HEK293 (cell line): ENCODE results near the gene IFIT2.

Source experiments
- KLF16 ChIP-seq: fragments of 450-650 bp; formaldehyde crosslinking; IDR thresholded peaks from 2 replicates; pipeline ENCODE4 v1.5.1; 2017; ENCODE audit warnings: missing biosample characterization, missing genetic modification characterization
- KLF8 ChIP-seq: fragments of 450-650 bp; formaldehyde crosslinking; IDR thresholded peaks from 2 replicates; pipeline ENCODE4 v1.5.1; 2016; ENCODE audit warnings: missing biosample characterization, missing genetic modification characterization
- YY1 ChIP-seq: fragments of 450-650 bp; formaldehyde crosslinking; IDR thresholded peaks from 2 replicates; pipeline ENCODE4 v1.5.1; 2018; ENCODE audit warnings: missing biosample characterization, missing genetic modification characterization
- ZBTB1 ChIP-seq: fragments of 450-650 bp; formaldehyde crosslinking; IDR thresholded peaks from 2 replicates; pipeline ENCODE4 v1.5.1; 2016; ENCODE audit warnings: missing biosample characterization, missing genetic modification characterization
- ZNF24 ChIP-seq: fragments of 450-650 bp; formaldehyde crosslinking; IDR thresholded peaks from 2 replicates; pipeline ENCODE4 v1.5.1; 2016; ENCODE audit warnings: missing biosample characterization, missing genetic modification characterization
- ZNF433 ChIP-seq: fragments of 450-650 bp; formaldehyde crosslinking; IDR thresholded peaks from 2 replicates; pipeline ENCODE4 v1.5.1; 2016; ENCODE audit warnings: missing biosample characterization, missing genetic modification characterization, low read depth
- ZNF514 ChIP-seq: fragments of 450-650 bp; formaldehyde crosslinking; IDR thresholded peaks from 2 replicates; pipeline ENCODE4 v1.5.1; 2016; ENCODE audit warnings: missing biosample characterization, missing genetic modification characterization
- ZNF521 ChIP-seq: fragments of 450-650 bp; formaldehyde crosslinking; IDR thresholded peaks from 2 replicates; pipeline ENCODE4 v1.5.1; 2017; ENCODE audit warnings: missing biosample characterization, mild to moderate bottlenecking, missing genetic modification characterization
- TF ChIP-seq, protein P1 (sequence below): fragments of 450-650 bp; formaldehyde crosslinking; IDR thresholded peaks from 2 replicates; pipeline ENCODE4 v1.5.1; 2016; ENCODE audit warnings: missing biosample characterization, missing genetic modification characterization
- TF ChIP-seq, protein P2 (sequence below): fragments of 450-650 bp; formaldehyde crosslinking; IDR thresholded peaks from 2 replicates; pipeline ENCODE4 v1.5.1; 2017; ENCODE audit warnings: missing biosample characterization, missing genetic modification characterization
- TF ChIP-seq, protein P3 (sequence below): fragments of 450-650 bp; formaldehyde crosslinking; IDR thresholded peaks from 2 replicates; pipeline ENCODE4 v1.5.1; 2016; ENCODE audit warnings: missing biosample characterization, missing genetic modification characterization
- TF ChIP-seq, protein P4 (sequence below): fragments of 450-650 bp; formaldehyde crosslinking; IDR thresholded peaks from 2 replicates; pipeline ENCODE4 v1.5.1; 2016; ENCODE audit warnings: missing biosample characterization, missing genetic modification characterization
- TF ChIP-seq, protein P5 (sequence below): sonication (generic); formaldehyde crosslinking; IDR thresholded peaks from 2 replicates; pipeline ENCODE4 v1.8.1; 2022; ENCODE audit warnings: mild to moderate bottlenecking, moderate library complexity, missing genetic modification reagents

DNA sequence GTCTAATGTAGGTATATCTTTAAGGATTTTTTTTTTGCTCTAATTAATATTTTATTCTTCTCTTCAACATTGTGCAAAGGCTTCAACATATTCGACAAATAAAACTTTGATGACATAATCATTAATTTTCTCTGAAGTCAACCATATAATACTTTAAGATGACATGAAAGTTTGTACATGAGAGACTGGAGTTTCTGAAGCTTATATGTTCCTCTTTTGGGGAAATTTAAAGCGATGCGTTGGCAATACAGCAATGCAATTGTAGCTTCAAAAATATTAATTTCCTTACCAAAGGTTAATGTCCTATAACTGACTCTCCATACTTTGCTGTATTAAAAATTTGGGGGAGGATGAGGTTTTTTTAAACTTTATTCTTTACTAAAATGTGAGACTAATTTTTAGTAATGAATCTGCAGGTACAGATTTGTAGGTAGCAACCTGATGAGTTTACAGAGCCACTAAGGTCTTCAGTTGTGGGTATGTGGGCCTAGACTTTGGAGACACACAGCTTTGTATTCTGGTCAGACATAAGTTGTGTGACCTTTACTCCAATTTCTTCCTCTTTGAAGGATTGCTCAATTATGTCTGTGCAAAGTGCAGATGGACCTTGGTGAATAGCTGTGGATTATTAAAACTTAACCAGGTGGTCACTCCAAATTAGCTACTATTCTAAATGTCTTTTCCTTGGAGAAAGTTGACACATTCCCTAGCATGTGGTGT, 32.3 kb upstream of the IFIT2 start:
- TF ChIP-seq, protein P1, sequence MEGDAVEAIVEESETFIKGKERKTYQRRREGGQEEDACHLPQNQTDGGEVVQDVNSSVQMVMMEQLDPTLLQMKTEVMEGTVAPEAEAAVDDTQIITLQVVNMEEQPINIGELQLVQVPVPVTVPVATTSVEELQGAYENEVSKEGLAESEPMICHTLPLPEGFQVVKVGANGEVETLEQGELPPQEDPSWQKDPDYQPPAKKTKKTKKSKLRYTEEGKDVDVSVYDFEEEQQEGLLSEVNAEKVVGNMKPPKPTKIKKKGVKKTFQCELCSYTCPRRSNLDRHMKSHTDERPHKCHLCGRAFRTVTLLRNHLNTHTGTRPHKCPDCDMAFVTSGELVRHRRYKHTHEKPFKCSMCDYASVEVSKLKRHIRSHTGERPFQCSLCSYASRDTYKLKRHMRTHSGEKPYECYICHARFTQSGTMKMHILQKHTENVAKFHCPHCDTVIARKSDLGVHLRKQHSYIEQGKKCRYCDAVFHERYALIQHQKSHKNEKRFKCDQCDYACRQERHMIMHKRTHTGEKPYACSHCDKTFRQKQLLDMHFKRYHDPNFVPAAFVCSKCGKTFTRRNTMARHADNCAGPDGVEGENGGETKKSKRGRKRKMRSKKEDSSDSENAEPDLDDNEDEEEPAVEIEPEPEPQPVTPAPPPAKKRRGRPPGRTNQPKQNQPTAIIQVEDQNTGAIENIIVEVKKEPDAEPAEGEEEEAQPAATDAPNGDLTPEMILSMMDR (tag by site-specific recombination): no peak
- TF ChIP-seq, protein P2, sequence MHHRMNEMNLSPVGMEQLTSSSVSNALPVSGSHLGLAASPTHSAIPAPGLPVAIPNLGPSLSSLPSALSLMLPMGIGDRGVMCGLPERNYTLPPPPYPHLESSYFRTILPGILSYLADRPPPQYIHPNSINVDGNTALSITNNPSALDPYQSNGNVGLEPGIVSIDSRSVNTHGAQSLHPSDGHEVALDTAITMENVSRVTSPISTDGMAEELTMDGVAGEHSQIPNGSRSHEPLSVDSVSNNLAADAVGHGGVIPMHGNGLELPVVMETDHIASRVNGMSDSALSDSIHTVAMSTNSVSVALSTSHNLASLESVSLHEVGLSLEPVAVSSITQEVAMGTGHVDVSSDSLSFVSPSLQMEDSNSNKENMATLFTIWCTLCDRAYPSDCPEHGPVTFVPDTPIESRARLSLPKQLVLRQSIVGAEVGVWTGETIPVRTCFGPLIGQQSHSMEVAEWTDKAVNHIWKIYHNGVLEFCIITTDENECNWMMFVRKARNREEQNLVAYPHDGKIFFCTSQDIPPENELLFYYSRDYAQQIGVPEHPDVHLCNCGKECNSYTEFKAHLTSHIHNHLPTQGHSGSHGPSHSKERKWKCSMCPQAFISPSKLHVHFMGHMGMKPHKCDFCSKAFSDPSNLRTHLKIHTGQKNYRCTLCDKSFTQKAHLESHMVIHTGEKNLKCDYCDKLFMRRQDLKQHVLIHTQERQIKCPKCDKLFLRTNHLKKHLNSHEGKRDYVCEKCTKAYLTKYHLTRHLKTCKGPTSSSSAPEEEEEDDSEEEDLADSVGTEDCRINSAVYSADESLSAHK (tag by site-specific recombination): no peak
- no peak for TF ChIP-seq ZBTB1 (tag by site-specific recombination)
- TF ChIP-seq, protein P3, sequence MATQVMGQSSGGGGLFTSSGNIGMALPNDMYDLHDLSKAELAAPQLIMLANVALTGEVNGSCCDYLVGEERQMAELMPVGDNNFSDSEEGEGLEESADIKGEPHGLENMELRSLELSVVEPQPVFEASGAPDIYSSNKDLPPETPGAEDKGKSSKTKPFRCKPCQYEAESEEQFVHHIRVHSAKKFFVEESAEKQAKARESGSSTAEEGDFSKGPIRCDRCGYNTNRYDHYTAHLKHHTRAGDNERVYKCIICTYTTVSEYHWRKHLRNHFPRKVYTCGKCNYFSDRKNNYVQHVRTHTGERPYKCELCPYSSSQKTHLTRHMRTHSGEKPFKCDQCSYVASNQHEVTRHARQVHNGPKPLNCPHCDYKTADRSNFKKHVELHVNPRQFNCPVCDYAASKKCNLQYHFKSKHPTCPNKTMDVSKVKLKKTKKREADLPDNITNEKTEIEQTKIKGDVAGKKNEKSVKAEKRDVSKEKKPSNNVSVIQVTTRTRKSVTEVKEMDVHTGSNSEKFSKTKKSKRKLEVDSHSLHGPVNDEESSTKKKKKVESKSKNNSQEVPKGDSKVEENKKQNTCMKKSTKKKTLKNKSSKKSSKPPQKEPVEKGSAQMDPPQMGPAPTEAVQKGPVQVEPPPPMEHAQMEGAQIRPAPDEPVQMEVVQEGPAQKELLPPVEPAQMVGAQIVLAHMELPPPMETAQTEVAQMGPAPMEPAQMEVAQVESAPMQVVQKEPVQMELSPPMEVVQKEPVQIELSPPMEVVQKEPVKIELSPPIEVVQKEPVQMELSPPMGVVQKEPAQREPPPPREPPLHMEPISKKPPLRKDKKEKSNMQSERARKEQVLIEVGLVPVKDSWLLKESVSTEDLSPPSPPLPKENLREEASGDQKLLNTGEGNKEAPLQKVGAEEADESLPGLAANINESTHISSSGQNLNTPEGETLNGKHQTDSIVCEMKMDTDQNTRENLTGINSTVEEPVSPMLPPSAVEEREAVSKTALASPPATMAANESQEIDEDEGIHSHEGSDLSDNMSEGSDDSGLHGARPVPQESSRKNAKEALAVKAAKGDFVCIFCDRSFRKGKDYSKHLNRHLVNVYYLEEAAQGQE (tag by site-specific recombination): no peak
- TF ChIP-seq, protein P4, sequence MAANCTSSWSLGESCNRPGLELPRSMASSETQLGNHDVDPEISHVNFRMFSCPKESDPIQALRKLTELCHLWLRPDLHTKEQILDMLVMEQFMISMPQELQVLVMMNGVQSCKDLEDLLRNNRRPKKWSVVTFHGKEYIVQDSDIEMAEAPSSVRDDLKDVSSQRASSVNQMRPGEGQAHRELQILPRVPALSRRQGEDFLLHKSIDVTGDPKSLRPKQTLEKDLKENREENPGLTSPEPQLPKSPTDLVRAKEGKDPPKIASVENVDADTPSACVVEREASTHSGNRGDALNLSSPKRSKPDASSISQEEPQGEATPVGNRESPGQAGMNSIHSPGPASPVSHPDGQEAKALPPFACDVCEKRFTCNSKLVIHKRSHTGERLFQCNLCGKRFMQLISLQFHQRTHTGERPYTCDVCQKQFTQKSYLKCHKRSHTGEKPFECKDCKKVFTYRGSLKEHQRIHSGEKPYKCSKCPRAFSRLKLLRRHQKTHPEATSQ (tag by site-specific recombination): no peak
- no peak for TF ChIP-seq YY1 (tag by site-specific recombination)
- TF ChIP-seq KLF16 (tag by site-specific recombination): no peak
- TF ChIP-seq ZNF24: no peak
- no peak for TF ChIP-seq ZNF514 (tag by site-specific recombination)
- no peak for TF ChIP-seq ZNF433 (tag by site-specific recombination)
- no peak for TF ChIP-seq KLF8 (tag by site-specific recombination)
- no peak for TF ChIP-seq ZNF521 (tag by site-specific recombination)
- TF ChIP-seq, protein P5, sequence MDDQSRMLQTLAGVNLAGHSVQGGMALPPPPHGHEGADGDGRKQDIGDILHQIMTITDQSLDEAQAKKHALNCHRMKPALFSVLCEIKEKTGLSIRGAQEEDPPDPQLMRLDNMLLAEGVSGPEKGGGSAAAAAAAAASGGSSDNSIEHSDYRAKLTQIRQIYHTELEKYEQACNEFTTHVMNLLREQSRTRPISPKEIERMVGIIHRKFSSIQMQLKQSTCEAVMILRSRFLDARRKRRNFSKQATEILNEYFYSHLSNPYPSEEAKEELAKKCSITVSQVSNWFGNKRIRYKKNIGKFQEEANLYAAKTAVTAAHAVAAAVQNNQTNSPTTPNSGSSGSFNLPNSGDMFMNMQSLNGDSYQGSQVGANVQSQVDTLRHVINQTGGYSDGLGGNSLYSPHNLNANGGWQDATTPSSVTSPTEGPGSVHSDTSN (CRISPR knock-in tag): no peak
